ENCODE measurements around the gene SMIM22. TPM values are rescaled to one million over a fixed set of nuclear protein-coding genes. Genes with fewer than 3 reads are reported as not detected.

Gene SMIM22
- total RNA-seq, 1 donor from 2014 or later = not detected

DNA sequence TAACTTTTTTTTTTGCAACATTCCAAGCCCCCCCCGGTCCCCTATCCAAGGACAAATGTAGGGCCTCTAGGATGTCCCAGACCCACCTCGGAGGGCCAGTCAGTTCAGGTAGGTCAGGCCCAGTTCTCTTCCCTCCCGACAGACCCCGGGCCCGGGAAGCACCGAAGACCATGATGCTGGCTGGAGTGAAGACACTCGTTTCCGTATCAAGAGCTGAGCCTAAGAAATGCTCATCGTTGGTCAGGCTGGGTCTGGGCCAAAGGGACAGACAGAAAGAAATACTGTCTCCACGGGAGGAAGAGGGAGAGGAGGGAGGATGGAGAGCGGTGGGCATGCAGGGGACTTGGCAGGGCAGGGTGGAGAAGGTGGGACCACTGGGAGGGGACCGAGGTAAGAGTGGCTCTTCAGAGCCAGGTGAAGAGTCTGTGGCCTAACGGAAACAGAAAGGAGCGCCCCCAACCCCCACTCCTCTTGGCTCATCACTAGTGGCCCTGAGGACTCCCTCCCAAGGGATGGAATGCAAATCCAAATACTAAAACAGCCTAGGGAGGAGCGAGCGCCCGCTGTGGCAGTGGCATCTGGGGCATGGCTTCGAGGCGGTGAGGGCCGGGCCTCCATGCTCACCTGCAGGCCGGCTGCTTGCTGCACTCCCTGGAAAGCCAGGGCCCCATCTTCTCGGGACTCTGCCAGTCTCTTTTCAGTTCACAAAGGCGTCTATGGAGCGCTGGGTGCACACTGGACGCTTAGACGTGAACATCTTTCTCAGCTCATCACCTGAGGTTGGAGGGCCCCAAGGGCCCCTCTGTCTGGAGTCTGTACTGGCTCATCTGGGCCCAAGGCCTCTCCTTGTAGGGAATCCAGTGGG lies 9.0 kb downstream of the SMIM22 start:
- Mint-ChIP-seq H3K36me3 (ENCODE audit: low read depth, unreplicated experiment) (peaks cover 3% of the 10 kb centered on the region), H3K27me3 (ENCODE audit: low read depth, unreplicated experiment) (no peaks in the 10 kb centered on the region), H3K4me3 (ENCODE audit: unreplicated experiment) (peak overlapping the region; percentile 89), H3K4me1 (ENCODE audit: low read depth, unreplicated experiment) (peaks cover 17% of the 10 kb centered on the region), H3K27ac (ENCODE audit: unreplicated experiment) (peak overlapping the region; percentile 91), H3K9me3 (ENCODE audit: unreplicated experiment) (no peaks in the 10 kb centered on the region)
- Histone ChIP-seq H3K79me2 (ENCODE audit: insufficient read depth, low read length) (no peaks in the 10 kb centered on the region), H3K4me1 (ENCODE audit: insufficient read depth, low read length) (peaks cover 10% of the 10 kb centered on the region), H3K9ac (ENCODE audit: low read length) (no peak overlapping the region), H3K27me3 (ENCODE audit: insufficient read depth, low read length) (no peaks in the 10 kb centered on the region), H3K9me3 (ENCODE audit: insufficient read depth, low read depth, low read length) (no peaks in the 10 kb centered on the region), H3K4me3 (ENCODE audit: insufficient read depth, low read depth, low read length) (no peak overlapping the region), H3K4me2 (ENCODE audit: low read length) (no peak overlapping the region), H3K27ac (ENCODE audit: low read depth, low read length) (no peak overlapping the region), H3K36me3 (ENCODE audit: insufficient read depth, low read length) (peaks cover 12% of the 10 kb centered on the region), H4K20me1 (ENCODE audit: insufficient read depth, low read length) (peaks cover 17% of the 10 kb centered on the region), H2AFZ (ENCODE audit: low read depth, low read length) (no peak overlapping the region)
- FAIRE-seq (no peak), DNase-seq (ENCODE audit: low read depth) (no peak)
- TF ChIP-seq, protein P1, sequence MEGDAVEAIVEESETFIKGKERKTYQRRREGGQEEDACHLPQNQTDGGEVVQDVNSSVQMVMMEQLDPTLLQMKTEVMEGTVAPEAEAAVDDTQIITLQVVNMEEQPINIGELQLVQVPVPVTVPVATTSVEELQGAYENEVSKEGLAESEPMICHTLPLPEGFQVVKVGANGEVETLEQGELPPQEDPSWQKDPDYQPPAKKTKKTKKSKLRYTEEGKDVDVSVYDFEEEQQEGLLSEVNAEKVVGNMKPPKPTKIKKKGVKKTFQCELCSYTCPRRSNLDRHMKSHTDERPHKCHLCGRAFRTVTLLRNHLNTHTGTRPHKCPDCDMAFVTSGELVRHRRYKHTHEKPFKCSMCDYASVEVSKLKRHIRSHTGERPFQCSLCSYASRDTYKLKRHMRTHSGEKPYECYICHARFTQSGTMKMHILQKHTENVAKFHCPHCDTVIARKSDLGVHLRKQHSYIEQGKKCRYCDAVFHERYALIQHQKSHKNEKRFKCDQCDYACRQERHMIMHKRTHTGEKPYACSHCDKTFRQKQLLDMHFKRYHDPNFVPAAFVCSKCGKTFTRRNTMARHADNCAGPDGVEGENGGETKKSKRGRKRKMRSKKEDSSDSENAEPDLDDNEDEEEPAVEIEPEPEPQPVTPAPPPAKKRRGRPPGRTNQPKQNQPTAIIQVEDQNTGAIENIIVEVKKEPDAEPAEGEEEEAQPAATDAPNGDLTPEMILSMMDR (IDR thresholded peaks at IDR 0.05; ENCODE audit: insufficient read depth, low read depth, low read length) = no peak
- TF ChIP-seq EZH2 (IDR thresholded peaks at IDR 0.05; ENCODE audit: insufficient read depth, low read length) = no peak

DNA sequence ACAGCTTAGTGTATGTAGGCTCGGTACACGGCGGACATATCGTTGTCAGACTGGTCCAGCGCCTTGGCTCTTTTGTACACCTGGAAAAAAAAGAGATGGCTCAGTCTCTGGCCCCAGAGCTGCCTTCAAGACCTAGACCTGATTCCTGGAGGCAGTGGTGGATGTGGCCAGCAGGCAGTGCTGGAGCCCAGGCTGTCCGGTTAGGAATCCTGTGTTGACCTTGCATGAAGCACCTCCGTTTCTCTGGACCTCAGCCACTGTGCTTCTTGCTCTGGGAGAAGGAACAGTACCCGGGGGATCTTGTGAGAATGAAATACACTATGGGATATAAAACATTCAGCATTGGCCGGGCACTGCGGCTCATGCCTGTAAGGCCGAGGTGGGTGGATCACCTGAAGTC lies 10.1 kb downstream of the SMIM22 start:
- Histone ChIP-seq H3K36me3 (ENCODE audit: insufficient read depth, low read length) (peaks cover 12% of the 10 kb centered on the region), H3K9ac (ENCODE audit: low read length) (no peak overlapping the region), H4K20me1 (ENCODE audit: insufficient read depth, low read length) (peaks cover 13% of the 10 kb centered on the region), H3K9me3 (ENCODE audit: insufficient read depth, low read depth, low read length) (no peaks in the 10 kb centered on the region), H3K4me1 (ENCODE audit: insufficient read depth, low read length) (peaks cover 10% of the 10 kb centered on the region), H3K4me3 (ENCODE audit: insufficient read depth, low read depth, low read length) (no peak overlapping the region), H3K27ac (ENCODE audit: low read depth, low read length) (no peak overlapping the region), H2AFZ (ENCODE audit: low read depth, low read length) (no peak overlapping the region), H3K27me3 (ENCODE audit: insufficient read depth, low read length) (no peaks in the 10 kb centered on the region), H3K4me2 (ENCODE audit: low read length) (no peak overlapping the region), H3K79me2 (ENCODE audit: insufficient read depth, low read length) (no peaks in the 10 kb centered on the region)
- Mint-ChIP-seq H3K27me3 (ENCODE audit: low read depth, unreplicated experiment) (no peaks in the 10 kb centered on the region), H3K9me3 (ENCODE audit: unreplicated experiment) (no peaks in the 10 kb centered on the region), H3K36me3 (ENCODE audit: low read depth, unreplicated experiment) (peaks cover 2% of the 10 kb centered on the region), H3K27ac (ENCODE audit: unreplicated experiment) (no peak overlapping the region), H3K4me3 (ENCODE audit: unreplicated experiment) (no peak overlapping the region), H3K4me1 (ENCODE audit: low read depth, unreplicated experiment) (peaks cover 17% of the 10 kb centered on the region)
- FAIRE-seq (no peak), DNase-seq (ENCODE audit: low read depth) (no peak)
- TF ChIP-seq, protein P1 (IDR thresholded peaks at IDR 0.05; ENCODE audit: insufficient read depth, low read depth, low read length) = no peak
- TF ChIP-seq EZH2 (IDR thresholded peaks at IDR 0.05; ENCODE audit: insufficient read depth, low read length) = no peak

DNA sequence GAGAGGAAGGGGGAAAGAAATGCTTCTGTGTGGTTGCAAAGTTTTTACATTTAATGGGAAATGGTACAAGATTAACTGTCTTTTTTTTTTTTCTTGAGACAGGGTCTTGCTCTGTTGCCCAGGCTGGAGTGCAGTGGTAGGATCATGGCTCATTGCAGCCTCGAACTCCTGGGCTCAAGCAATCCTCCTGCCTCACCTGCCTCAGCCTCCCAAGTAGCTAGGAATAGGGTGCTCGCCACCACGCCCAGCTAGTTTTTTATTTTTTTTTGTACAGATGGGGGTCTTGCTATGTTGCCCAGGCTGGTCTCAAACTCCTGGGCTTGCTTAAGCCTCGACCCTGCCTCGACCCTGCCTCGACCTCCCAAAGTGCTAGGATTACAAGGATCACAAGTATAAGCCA lies 11.1 kb downstream of the SMIM22 start:
- peaks cover 17% of the 10 kb centered on the region for H3K4me1 Mint-ChIP-seq (ENCODE audit: low read depth, unreplicated experiment)
- FAIRE-seq (no peak), DNase-seq (ENCODE audit: low read depth) (no peak)
- peaks cover 9% of the 10 kb centered on the region for H3K4me1 ChIP-seq (ENCODE audit: insufficient read depth, low read length)
- H4K20me1 ChIP-seq (ENCODE audit: insufficient read depth, low read length) = peaks cover 4% of the 10 kb centered on the region
- no peaks in the 10 kb centered on the region for H3K27me3 ChIP-seq (ENCODE audit: insufficient read depth, low read length)
- H3K9me3 Mint-ChIP-seq (ENCODE audit: unreplicated experiment) = no peaks in the 10 kb centered on the region
- H3K9ac ChIP-seq (ENCODE audit: low read length) = no peak overlapping the region
- TF ChIP-seq, protein P1 (IDR thresholded peaks at IDR 0.05; ENCODE audit: insufficient read depth, low read depth, low read length) = no peak
- H3K36me3 ChIP-seq (ENCODE audit: insufficient read depth, low read length) = peaks cover 12% of the 10 kb centered on the region
- H3K9me3 ChIP-seq (ENCODE audit: insufficient read depth, low read depth, low read length) = no peaks in the 10 kb centered on the region
- peaks cover 2% of the 10 kb centered on the region for H3K36me3 Mint-ChIP-seq (ENCODE audit: low read depth, unreplicated experiment)
- H3K27ac ChIP-seq (ENCODE audit: low read depth, low read length) = no peak overlapping the region
- H3K27me3 Mint-ChIP-seq (ENCODE audit: low read depth, unreplicated experiment) = no peaks in the 10 kb centered on the region
- H3K4me2 ChIP-seq (ENCODE audit: low read length) = no peak overlapping the region
- no peak overlapping the region for H2AFZ ChIP-seq (ENCODE audit: low read depth, low read length)
- no peaks in the 10 kb centered on the region for H3K79me2 ChIP-seq (ENCODE audit: insufficient read depth, low read length)
- no peak overlapping the region for H3K4me3 Mint-ChIP-seq (ENCODE audit: unreplicated experiment)
- H3K27ac Mint-ChIP-seq (ENCODE audit: unreplicated experiment) = no peak overlapping the region
- H3K4me3 ChIP-seq (ENCODE audit: insufficient read depth, low read depth, low read length) = no peak overlapping the region
